ENCODE data around the gene FLNB.

The FLNB gene

GRCh38 chr3:58167431-58168351, 159.5 kb downstream of the FLNB start:
- ATAC-seq, result peak; percentile 86
- no peak for TF ChIP-seq POU6F1 (CRISPR knock-in tag; IDR thresholded peaks at IDR 0.05; ENCODE audit: borderline replicate concordance, low read depth)
- TF ChIP-seq ZNF565 (CRISPR knock-in tag; conservative IDR thresholded peaks at IDR 0.05; ENCODE audit: low read depth), result no peak
- no peak for TF ChIP-seq GLIS3 (CRISPR knock-in tag; IDR thresholded peaks at IDR 0.05)
- TF ChIP-seq OSR1 (CRISPR knock-in tag; IDR thresholded peaks at IDR 0.05), result no peak
- no peak for TF ChIP-seq ZC3H10 (CRISPR knock-in tag; IDR thresholded peaks at IDR 0.05)
- TF ChIP-seq ARNTL (CRISPR knock-in tag; IDR thresholded peaks at IDR 0.05; ENCODE audit: borderline replicate concordance, low read depth), result no peak
- no peak for TF ChIP-seq ZNF70 (CRISPR knock-in tag; IDR thresholded peaks at IDR 0.05)
- no peak for TF ChIP-seq TOX (CRISPR knock-in tag; IDR thresholded peaks at IDR 0.05; ENCODE audit: borderline replicate concordance)

GRCh38 chr3:58168498-58168897, 160.3 kb downstream of the FLNB start:
- no peak for ATAC-seq
- no peak for TF ChIP-seq ARNTL (CRISPR knock-in tag; IDR thresholded peaks at IDR 0.05; ENCODE audit: borderline replicate concordance, low read depth)
- TF ChIP-seq ZNF70 (CRISPR knock-in tag; IDR thresholded peaks at IDR 0.05), result no peak
- TF ChIP-seq SNAI2 (CRISPR knock-in tag; IDR thresholded peaks at IDR 0.05), result no peak
- TF ChIP-seq RARB (CRISPR knock-in tag; IDR thresholded peaks at IDR 0.05), result no peak
- TF ChIP-seq ZFP30 (CRISPR knock-in tag; IDR thresholded peaks at IDR 0.05), result no peak
- TF ChIP-seq POU6F1 (CRISPR knock-in tag; IDR thresholded peaks at IDR 0.05; ENCODE audit: borderline replicate concordance, low read depth), result no peak
- TF ChIP-seq BACH2 (CRISPR knock-in tag; IDR thresholded peaks at IDR 0.05; ENCODE audit: borderline replicate concordance), result no peak
- no peak for TF ChIP-seq PATZ1 (CRISPR knock-in tag; IDR thresholded peaks at IDR 0.05; ENCODE audit: borderline replicate concordance)

GRCh38 chr3:58169371-58169770, 161.1 kb downstream of the FLNB start:
- no peak for ATAC-seq
- TF ChIP-seq BACH2 (CRISPR knock-in tag; IDR thresholded peaks at IDR 0.05; ENCODE audit: borderline replicate concordance), result no peak
- no peak for TF ChIP-seq RARB (CRISPR knock-in tag; IDR thresholded peaks at IDR 0.05)
- no peak for TF ChIP-seq CSRNP3 (CRISPR knock-in tag; IDR thresholded peaks at IDR 0.05)
- TF ChIP-seq ESRRG (CRISPR knock-in tag; IDR thresholded peaks at IDR 0.05), result no peak
- no peak for TF ChIP-seq SNAI2 (CRISPR knock-in tag; IDR thresholded peaks at IDR 0.05)
- no peak for TF ChIP-seq ARNTL (CRISPR knock-in tag; IDR thresholded peaks at IDR 0.05; ENCODE audit: borderline replicate concordance, low read depth)

- ATAC-seq, result no peak
- TF ChIP-seq CSRNP3 (CRISPR knock-in tag; IDR thresholded peaks at IDR 0.05), result no peak
- no peak for TF ChIP-seq TSHZ2 (CRISPR knock-in tag; IDR thresholded peaks at IDR 0.05)
- no peak for TF ChIP-seq ZFP3 (CRISPR knock-in tag; IDR thresholded peaks at IDR 0.05)
- TF ChIP-seq PPARA (CRISPR knock-in tag; IDR thresholded peaks at IDR 0.05; ENCODE audit: borderline replicate concordance), result no peak
- TF ChIP-seq ZFP30 (CRISPR knock-in tag; IDR thresholded peaks at IDR 0.05), result no peak
- no peak for TF ChIP-seq BACH2 (CRISPR knock-in tag; IDR thresholded peaks at IDR 0.05; ENCODE audit: borderline replicate concordance)
- TF ChIP-seq CSDC2 (CRISPR knock-in tag; IDR thresholded peaks at IDR 0.05), result no peak
- no peak for TF ChIP-seq ESRRG (CRISPR knock-in tag; IDR thresholded peaks at IDR 0.05)
- no peak for TF ChIP-seq GLIS3 (CRISPR knock-in tag; IDR thresholded peaks at IDR 0.05)
- TF ChIP-seq PATZ1 (CRISPR knock-in tag; IDR thresholded peaks at IDR 0.05; ENCODE audit: borderline replicate concordance), result no peak
- no peak for TF ChIP-seq SNAI2 (CRISPR knock-in tag; IDR thresholded peaks at IDR 0.05)
These were observed 162.2 kb downstream of the FLNB start for GRCh38 chr3:58170376-58170775.

All from SK-N-SH treated with all-trans-retinoic acid at 6 μM for 48 hours (cell line).